ENCODE data around the gene CYSTM1. TPM values are rescaled to one million over a fixed set of nuclear protein-coding genes. Genes with fewer than 3 reads are reported as not detected.
A peak's percentile ranks its signal among the peaks of the same experiment; 100 is the strongest.

CYSTM1 gene
- total and polyA plus RNA-seq, 4 donors: 8.1 to 45.7 (median 23.4) TPM

GRCh38 chr5:140136624-140137023 is 38.4 kb upstream of the CYSTM1 start:
- H3K36me3 ChIP-seq (ENCODE audit: control insufficient read depth in 4 of 4, insufficient read depth in 3 of 4, low read depth in 1 of 4, low read length in 3 of 4): no peaks in the 10 kb centered on the region
- no peak overlapping the region for H3K9ac ChIP-seq (ENCODE audit: low read depth in 1 of 2, low read length in 2 of 2)
- H3K9me3 ChIP-seq (ENCODE audit: control insufficient read depth in 4 of 4, low read length in 3 of 4): no peaks in the 10 kb centered on the region
- no peaks in the 10 kb centered on the region for H3K27me3 ChIP-seq (ENCODE audit: control insufficient read depth in 4 of 4, insufficient read depth in 4 of 4, low read length in 3 of 4)
- WGBS: 97% methylated on average over 1 of the region's 1 CpG
- no peak for DNase-seq (ENCODE audit: low spot score)
- H3K4me3 ChIP-seq (ENCODE audit: low read depth in 1 of 3, low read length in 3 of 3): no peak overlapping the region
- H3K27ac ChIP-seq (ENCODE audit: low read depth in 1 of 2, low read length in 2 of 2): no peak overlapping the region
- TF ChIP-seq NR2F2 (IDR thresholded peaks at IDR 0.05) (no peak), HNF4A (conservative IDR thresholded peaks at IDR 0.05) (no peak), REST (IDR thresholded peaks at IDR 0.05) (no peak), YY1 (IDR thresholded peaks at IDR 0.05) (no peak), TAF1 (conservative IDR thresholded peaks at IDR 0.05) (no peak)
- TF ChIP-seq, protein P1, sequence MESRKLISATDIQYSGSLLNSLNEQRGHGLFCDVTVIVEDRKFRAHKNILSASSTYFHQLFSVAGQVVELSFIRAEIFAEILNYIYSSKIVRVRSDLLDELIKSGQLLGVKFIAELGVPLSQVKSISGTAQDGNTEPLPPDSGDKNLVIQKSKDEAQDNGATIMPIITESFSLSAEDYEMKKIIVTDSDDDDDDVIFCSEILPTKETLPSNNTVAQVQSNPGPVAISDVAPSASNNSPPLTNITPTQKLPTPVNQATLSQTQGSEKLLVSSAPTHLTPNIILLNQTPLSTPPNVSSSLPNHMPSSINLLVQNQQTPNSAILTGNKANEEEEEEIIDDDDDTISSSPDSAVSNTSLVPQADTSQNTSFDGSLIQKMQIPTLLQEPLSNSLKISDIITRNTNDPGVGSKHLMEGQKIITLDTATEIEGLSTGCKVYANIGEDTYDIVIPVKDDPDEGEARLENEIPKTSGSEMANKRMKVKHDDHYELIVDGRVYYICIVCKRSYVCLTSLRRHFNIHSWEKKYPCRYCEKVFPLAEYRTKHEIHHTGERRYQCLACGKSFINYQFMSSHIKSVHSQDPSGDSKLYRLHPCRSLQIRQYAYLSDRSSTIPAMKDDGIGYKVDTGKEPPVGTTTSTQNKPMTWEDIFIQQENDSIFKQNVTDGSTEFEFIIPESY (IDR thresholded peaks at IDR 0.05): no peak
- TF ChIP-seq, protein P2, sequence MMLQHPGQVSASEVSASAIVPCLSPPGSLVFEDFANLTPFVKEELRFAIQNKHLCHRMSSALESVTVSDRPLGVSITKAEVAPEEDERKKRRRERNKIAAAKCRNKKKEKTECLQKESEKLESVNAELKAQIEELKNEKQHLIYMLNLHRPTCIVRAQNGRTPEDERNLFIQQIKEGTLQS (IDR thresholded peaks at IDR 0.05): no peak
- peaks cover 7 to 16% (median 10%) of the 10 kb centered on the region in 4 donors for H3K4me1 ChIP-seq (ENCODE audit: control insufficient read depth in 4 of 4, insufficient read depth in 4 of 4, low read length in 3 of 4)

DNA sequence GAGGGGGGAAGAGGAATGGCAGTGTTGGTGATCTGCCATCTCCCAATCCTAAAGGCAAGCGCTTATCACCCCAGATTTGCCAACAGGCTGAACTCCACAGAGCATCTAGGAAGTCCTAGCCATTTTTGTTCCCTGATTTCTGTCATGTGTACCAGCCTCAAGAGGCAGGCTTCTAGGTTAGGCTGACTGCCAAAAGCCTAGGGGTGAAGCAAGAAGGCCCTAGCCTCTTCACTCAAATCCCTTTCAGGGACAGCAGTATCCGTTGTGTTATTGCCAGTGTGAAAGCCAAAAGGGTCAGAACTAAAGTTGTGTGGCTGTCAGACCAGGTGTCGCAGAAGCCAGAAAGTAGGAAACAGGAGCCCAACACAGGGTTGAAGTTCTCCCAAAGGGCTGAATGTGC is 34.6 kb upstream of the CYSTM1 start:
- H3K27ac ChIP-seq (ENCODE audit: low read depth in 1 of 2, low read length in 2 of 2): no peak overlapping the region

DNA sequence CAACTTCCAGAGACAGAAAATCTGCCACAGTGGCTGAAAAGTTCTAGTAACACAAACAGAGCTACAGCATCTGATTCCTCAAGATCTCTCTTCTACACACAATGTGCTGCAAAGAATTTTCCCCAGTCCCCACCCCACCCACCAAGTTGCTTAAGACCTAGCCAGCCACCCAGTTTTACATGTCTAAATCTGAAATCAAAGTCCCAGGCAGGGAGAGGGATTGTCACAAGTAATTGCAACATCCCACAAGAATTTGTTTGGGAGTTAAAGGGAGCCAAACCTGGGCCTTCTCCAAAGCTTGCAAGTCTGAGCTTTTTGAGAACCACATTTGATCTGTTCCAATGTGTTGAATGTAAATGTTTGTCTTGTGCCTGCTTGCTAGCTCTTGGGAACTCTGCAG is 33.7 kb upstream of the CYSTM1 start:
- DNase-seq (ENCODE audit: low spot score): no peak
- no peak overlapping the region for H3K4me3 ChIP-seq (ENCODE audit: low read depth in 1 of 3, low read length in 3 of 3)
- peaks cover 14 to 40% (median 24%) of the 10 kb centered on the region in 4 donors for H3K4me1 ChIP-seq (ENCODE audit: control insufficient read depth in 4 of 4, insufficient read depth in 4 of 4, low read length in 3 of 4)
- no peak overlapping the region for H3K9ac ChIP-seq (ENCODE audit: low read depth in 1 of 2, low read length in 2 of 2)
- no peaks in the 10 kb centered on the region for H3K27me3 ChIP-seq (ENCODE audit: control insufficient read depth in 4 of 4, insufficient read depth in 4 of 4, low read length in 3 of 4)
- H3K9me3 ChIP-seq (ENCODE audit: control insufficient read depth in 4 of 4, low read length in 3 of 4): no peaks in the 10 kb centered on the region
- no peaks in the 10 kb centered on the region for H3K36me3 ChIP-seq (ENCODE audit: control insufficient read depth in 4 of 4, insufficient read depth in 3 of 4, low read depth in 1 of 4, low read length in 3 of 4)
- TF ChIP-seq HNF4A (conservative IDR thresholded peaks at IDR 0.05) (peak; percentile 46), RXRA (IDR thresholded peaks at IDR 0.05) (peak in 1 of 2 donors; percentile 6), REST (IDR thresholded peaks at IDR 0.05) (no peak)
- no peak overlapping the region for H3K27ac ChIP-seq (ENCODE audit: low read depth in 1 of 2, low read length in 2 of 2)

More for the DNA sequence above, 34.6 kb upstream of the CYSTM1 start:
- H3K9me3 ChIP-seq (ENCODE audit: control insufficient read depth in 4 of 4, low read length in 3 of 4): no peaks in the 10 kb centered on the region
- peaks cover 10 to 33% (median 19%) of the 10 kb centered on the region in 4 donors for H3K4me1 ChIP-seq (ENCODE audit: control insufficient read depth in 4 of 4, insufficient read depth in 4 of 4, low read length in 3 of 4)
- no peak overlapping the region for H3K4me3 ChIP-seq (ENCODE audit: low read depth in 1 of 3, low read length in 3 of 3)
- 76% methylated on average over 3 of the region's 3 CpGs for WGBS
- DNase-seq (ENCODE audit: low spot score): no peak
- no peak for TF ChIP-seq HNF4G (IDR thresholded peaks at IDR 0.05)
- H3K27me3 ChIP-seq (ENCODE audit: control insufficient read depth in 4 of 4, insufficient read depth in 4 of 4, low read length in 3 of 4): no peaks in the 10 kb centered on the region
- no peak overlapping the region for H3K9ac ChIP-seq (ENCODE audit: low read depth in 1 of 2, low read length in 2 of 2)
- no peaks in the 10 kb centered on the region for H3K36me3 ChIP-seq (ENCODE audit: control insufficient read depth in 4 of 4, insufficient read depth in 3 of 4, low read depth in 1 of 4, low read length in 3 of 4)
